Natural killer cell treated with Interleukin-12 subunit alpha and Interleukin-12 subunit beta and Interleukin-15 and Interleukin-18, amount 100 ng/mL, for 72 hours (primary cell): ENCODE results near the gene SSTR5. TPM values are rescaled to one million over a fixed set of nuclear protein-coding genes. Genes with fewer than 3 reads are reported as not detected.

Experiments
- ATAC-seq, 2 donors: fragments of 150-1000 bp; cut with Tn5 transposase in 1 of 2; sonication (Bioruptor Pico), chemical (Tn5 transposase) in 1 of 2; 2 replicates each; pipeline ENCODE4 v1.10.0; 2021
- DNase-seq: peaks from one replicate; pipeline ENCODE4 v3.0.0; 2022; ENCODE audit warnings: low spot score
- H3K27ac Mint-ChIP-seq, 2 donors: 1 replicate in 1 of 2; 2 replicates in 1 of 2; pipeline ENCODE4 v1.8.0; 2022; ENCODE audit warnings: mixed read lengths in 2 of 2, mild to moderate bottlenecking in 1 of 2, moderate library complexity in 1 of 2
- H3K27me3 Mint-ChIP-seq, 2 donors: 1 replicate in 1 of 2; 2 replicates in 1 of 2; pipeline ENCODE4 v1.8.0; 2022; ENCODE audit warnings: mixed read lengths in 2 of 2
- H3K36me3 Mint-ChIP-seq: one replicate; pipeline ENCODE4 v1.8.0; 2022; ENCODE audit warnings: mixed read lengths
- H3K4me1 Mint-ChIP-seq, 2 donors: 1 replicate in 1 of 2; 2 replicates in 1 of 2; pipeline ENCODE4 v1.8.0; 2022; ENCODE audit warnings: low read depth in 2 of 2, mixed read lengths in 2 of 2, mild to moderate bottlenecking in 1 of 2
- H3K4me3 Mint-ChIP-seq: one replicate; pipeline ENCODE4 v1.8.0; 2022; ENCODE audit warnings: mixed read lengths
- H3K9me3 Mint-ChIP-seq: 2 replicates; pipeline ENCODE4 v1.8.0; 2022; ENCODE audit warnings: mixed read lengths
- total RNA-seq, 2 donors: library from RNA; stranded (reverse); gene quantifications; one replicate each; pipeline ENCODE4 v1.2.3, GENCODE V29; 2022

Gene SSTR5
- total RNA-seq, 2 donors from 2014 or later: not detected

DNA sequence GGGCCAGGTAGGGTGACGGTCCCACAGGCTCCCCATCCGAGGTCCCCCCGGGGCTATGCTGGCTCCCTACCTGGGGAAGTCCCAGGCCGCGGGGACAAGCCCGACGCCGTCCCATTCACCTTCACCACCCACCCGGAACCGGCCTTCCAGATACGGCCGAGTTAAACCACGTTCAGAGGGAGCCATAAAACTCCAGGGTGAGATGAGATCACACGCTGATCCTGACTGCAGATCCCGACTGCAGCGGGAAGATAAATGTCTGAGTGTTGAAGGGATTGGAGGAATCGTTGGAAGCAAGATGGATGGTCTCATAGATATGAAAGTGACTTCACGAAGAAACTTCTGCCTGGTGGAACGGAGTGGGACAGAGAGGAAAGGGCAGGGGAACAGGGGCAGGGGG lies 37.1 kb downstream of the SSTR5 start:
- Mint-ChIP-seq H3K4me3 (no peak overlapping the region), H3K27me3 (peaks cover 0 to 6% of the 10 kb centered on the region in 2 donors), H3K27ac (no peak overlapping the region), H3K9me3 (no peaks in the 10 kb centered on the region), H3K36me3 (no peaks in the 10 kb centered on the region), H3K4me1 (no peaks in the 10 kb centered on the region)
- DNase-seq: no peak
- no peak for ATAC-seq

DNA sequence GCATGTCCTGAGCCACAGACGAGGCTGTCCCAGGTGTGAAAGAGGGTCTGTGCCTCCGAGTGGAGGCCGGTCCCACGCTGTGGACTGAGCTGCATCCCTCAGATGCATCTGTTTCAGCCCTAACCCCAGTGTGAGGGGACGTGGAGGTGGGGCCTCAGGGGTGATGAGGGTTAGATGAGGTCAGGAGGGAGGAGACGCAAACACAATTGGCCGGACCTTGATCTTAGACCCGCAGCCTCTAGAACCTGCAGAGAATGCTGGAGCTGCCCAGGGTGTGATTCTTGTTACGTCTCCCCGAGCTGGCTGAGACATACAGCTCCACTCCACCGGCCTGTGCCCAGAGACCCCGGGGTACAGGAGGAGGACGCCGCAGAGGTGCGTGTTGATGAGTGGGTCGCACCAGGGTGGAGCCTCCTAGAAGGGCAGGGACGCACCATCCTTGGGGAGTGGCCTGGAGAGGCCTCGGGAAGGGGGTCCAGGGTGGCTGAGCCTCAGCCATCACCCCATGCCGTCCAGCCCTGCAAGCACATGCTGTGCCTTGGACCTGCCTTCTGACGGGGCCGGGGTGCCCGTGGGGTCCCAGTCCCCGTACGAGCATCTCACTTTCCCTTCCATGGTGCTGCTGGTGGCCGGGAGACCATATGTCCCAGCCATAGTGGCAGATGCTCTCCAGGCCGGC lies 40.1 kb downstream of the SSTR5 start:
- Mint-ChIP-seq H3K27me3 (peaks cover 0 to 6% of the 10 kb centered on the region in 2 donors), H3K4me1 (no peaks in the 10 kb centered on the region), H3K4me3 (no peak overlapping the region), H3K9me3 (no peaks in the 10 kb centered on the region), H3K27ac (no peak overlapping the region), H3K36me3 (no peaks in the 10 kb centered on the region)
- no peak for DNase-seq
- no peak for ATAC-seq

DNA sequence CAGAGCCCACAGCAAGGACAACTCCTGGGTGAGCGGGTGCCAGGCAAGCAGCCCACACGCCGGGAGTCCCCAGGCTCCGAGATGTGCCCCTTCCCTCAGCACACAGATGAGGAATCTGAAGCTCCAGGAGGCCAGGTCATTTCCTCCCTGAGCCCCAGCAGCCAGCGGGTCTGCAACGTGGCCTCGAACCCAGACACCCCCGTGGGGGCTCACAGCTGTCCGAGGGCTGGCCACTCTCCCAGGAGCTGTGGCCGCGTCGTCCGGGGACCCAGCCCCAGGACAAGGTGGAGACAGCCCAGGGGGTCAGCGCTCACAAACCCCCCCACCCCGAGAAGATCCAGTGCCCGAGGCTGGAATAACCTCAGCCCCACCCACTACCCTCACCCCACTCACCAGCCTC lies 40.9 kb downstream of the SSTR5 start:
- H3K27ac Mint-ChIP-seq: no peak overlapping the region
- H3K36me3 Mint-ChIP-seq: no peaks in the 10 kb centered on the region
- no peaks in the 10 kb centered on the region for H3K4me1 Mint-ChIP-seq
- ATAC-seq (no peak), DNase-seq (no peak)
- no peaks in the 10 kb centered on the region for H3K9me3 Mint-ChIP-seq
- no peak overlapping the region for H3K4me3 Mint-ChIP-seq
- H3K27me3 Mint-ChIP-seq: peaks cover 0 to 6% of the 10 kb centered on the region in 2 donors

DNA sequence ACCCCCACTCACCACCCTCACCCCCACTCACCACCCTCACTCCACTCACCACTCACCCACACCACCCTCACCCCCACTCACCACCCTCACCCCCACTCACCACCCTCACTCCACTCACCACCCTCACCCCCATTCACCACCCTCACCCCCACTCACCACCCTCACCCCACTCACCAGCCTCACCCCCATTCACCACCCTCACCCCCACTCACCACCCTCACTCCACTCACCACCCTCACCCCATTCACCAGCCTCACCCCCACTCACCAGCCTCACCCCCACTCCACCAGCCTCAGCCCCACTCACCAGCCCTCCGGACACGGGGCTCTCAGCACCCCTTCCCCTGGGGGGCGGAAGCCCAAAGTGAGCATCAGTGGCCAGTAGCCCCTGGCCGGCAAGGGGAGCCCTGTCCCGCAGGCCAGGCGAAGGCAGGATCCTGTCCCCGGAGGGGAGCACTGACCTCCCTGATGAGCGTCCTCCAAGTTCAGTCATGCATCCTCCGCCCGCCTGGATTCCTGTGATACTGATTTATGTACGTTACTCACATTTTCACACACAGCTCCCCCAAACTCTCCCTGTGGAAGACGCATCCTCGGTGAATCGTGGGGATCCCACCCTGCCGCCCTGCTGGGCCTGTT lies 41.5 kb downstream of the SSTR5 start:
- Mint-ChIP-seq H3K4me1 (no peaks in the 10 kb centered on the region), H3K27me3 (peaks cover 0 to 6% of the 10 kb centered on the region in 2 donors), H3K4me3 (no peak overlapping the region), H3K36me3 (no peaks in the 10 kb centered on the region), H3K27ac (no peak overlapping the region), H3K9me3 (no peaks in the 10 kb centered on the region)
- ATAC-seq: no peak
- DNase-seq: no peak

DNA sequence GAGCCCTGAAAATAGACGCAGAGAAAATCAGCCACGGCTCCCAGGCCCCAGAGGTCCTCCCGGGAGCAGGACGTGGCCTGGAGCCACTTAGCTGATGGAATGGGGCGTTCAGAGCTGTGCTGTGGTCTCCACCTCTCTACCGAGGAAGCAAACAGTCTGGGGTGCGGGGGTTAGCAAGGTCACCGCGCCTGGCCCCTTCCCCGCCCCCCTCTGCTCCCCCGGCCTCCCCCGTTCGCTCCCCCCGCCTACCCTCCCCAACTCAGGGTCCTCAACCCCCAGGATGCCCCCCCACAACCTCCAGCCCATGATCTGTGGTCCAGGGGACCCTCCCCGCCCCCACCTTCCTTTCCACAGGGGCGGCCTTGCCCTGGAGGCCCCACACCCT lies 44.1 kb downstream of the SSTR5 start:
- DNase-seq: no peak
- no peaks in the 10 kb centered on the region for H3K36me3 Mint-ChIP-seq
- ATAC-seq: no peak
- no peak overlapping the region for H3K4me3 Mint-ChIP-seq
- no peaks in the 10 kb centered on the region for H3K4me1 Mint-ChIP-seq
- H3K9me3 Mint-ChIP-seq: no peaks in the 10 kb centered on the region
- H3K27ac Mint-ChIP-seq: no peak overlapping the region
- H3K27me3 Mint-ChIP-seq: no peaks in the 10 kb centered on the region

DNA sequence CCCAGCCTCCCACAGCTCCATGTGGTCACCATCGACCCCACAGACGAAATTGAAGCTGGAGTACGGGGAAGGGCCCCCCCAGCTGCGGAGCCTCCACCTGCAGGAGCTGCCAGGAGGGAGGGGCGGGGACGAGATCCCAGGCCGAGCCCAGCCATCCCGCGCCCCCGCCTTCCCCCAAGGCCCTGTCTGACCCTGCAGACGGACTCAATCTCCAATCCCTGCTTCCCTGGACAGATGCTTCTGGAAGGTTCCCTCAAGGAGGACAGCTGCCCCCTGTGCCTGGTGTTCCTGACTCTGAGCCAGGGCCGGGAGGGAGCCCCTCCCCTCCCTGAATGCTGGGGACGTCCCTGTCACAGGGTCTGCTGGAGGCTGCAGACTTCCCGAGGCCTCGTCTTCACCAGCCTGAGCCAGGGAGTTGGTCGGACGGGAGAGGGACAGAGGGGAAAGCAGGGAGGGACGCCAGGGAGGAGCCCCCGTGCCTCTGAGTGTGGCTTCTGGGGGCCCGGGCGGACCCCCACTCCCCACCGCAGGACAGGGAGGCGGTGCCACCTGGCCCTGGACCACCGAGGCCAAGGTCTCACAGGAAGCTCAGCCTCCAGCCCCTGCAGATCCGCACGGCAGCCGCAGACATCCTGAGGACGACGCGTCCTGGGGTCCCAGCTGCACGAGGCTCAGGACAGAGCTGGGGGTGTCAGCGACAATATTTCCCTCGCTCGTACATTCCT lies 44.8 kb downstream of the SSTR5 start:
- Mint-ChIP-seq H3K27ac (no peak overlapping the region), H3K4me3 (no peak overlapping the region), H3K9me3 (no peaks in the 10 kb centered on the region), H3K27me3 (no peaks in the 10 kb centered on the region), H3K36me3 (no peaks in the 10 kb centered on the region), H3K4me1 (no peaks in the 10 kb centered on the region)
- no peak for ATAC-seq
- no peak for DNase-seq

DNA sequence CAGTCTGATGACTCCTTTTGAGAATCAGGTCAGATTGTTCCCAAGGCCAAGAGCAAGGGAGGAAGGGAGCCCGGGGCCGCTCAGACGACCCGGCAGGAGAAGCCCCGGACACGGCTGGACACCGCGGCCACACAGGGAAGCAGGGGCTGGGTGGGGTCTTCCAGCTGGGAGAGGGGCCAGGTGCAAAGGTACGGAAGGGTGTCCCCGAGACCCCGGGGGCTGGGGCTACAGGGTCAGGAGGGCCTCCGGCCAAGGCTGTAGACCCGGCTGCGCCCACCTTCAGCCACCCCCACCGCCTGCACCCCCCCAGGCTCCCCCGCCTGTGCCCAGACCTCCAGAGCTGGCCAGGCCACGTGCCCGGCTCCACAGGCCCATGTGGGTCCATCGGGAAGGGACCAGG lies 45.4 kb downstream of the SSTR5 start:
- no peak for DNase-seq
- Mint-ChIP-seq H3K4me3 (no peak overlapping the region), H3K4me1 (no peaks in the 10 kb centered on the region), H3K27ac (no peak overlapping the region), H3K9me3 (no peaks in the 10 kb centered on the region), H3K27me3 (no peaks in the 10 kb centered on the region), H3K36me3 (no peaks in the 10 kb centered on the region)
- no peak for ATAC-seq

DNA sequence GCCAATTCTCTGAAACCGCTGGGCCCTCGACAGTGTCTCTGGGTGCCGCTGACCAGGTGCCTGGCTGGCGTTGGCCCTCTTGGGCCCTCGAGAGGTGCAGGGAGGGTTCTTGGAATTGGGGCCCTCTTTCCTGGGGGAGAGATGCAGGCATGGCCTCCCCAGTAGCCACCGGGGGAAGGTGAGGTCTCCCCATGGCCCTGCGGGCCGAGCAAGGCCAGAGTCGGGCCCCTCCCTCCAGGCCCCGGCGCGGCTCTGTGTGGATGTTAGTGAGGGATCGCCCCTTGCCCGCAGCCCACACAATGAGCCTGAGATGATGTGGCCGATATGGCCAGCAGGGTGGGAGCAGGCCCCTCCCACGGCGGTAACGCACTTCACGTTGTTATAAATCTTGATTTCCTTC lies 46.6 kb downstream of the SSTR5 start:
- Mint-ChIP-seq H3K9me3 (no peaks in the 10 kb centered on the region), H3K27me3 (no peaks in the 10 kb centered on the region), H3K4me3 (no peak overlapping the region), H3K27ac (no peak overlapping the region), H3K4me1 (no peaks in the 10 kb centered on the region), H3K36me3 (no peaks in the 10 kb centered on the region)
- no peak for ATAC-seq
- DNase-seq: no peak

DNA sequence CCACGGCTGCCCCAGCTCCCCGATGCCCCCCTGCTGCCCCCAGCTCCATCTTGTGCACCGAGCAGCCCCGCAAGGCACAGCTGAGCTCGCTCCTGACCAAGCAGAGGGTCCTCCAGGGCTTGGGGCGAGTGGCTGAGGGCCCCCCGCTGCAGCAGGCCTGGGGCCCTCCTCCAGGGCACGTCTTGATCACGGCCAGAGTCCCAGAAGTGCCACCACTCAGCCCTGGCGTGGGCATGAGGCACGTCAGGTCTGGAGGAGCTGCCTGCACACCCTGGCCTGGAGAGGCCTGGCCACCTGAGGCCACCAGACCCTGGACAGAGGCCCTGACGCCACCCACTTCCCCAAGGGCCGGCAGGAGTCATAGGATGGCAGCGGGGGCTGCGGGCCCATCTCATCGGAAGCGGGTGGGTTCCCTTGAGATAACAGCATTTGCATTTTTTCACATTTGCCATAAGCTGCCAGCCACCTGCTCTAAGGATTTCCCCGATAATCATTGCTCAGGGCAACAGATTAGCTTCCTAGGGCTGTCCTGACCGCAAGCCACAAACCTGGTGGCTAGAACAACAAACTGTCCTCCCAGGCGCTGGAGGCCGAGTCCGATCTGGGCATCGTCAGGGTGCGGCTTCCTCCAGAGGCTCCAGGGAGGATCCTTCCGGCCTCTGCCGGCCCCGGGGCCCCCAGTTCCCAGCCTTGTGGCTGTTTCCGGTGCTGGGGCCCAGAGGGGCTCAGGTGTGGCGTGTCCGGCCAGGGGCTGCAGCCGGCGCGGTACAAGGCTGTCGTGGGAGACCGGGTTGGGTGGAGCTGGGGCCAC lies 47.4 kb downstream of the SSTR5 start:
- Mint-ChIP-seq H3K4me3 (no peak overlapping the region), H3K27ac (no peak overlapping the region), H3K4me1 (no peaks in the 10 kb centered on the region), H3K27me3 (no peaks in the 10 kb centered on the region), H3K36me3 (no peaks in the 10 kb centered on the region), H3K9me3 (no peaks in the 10 kb centered on the region)
- no peak for ATAC-seq
- no peak for DNase-seq

DNA sequence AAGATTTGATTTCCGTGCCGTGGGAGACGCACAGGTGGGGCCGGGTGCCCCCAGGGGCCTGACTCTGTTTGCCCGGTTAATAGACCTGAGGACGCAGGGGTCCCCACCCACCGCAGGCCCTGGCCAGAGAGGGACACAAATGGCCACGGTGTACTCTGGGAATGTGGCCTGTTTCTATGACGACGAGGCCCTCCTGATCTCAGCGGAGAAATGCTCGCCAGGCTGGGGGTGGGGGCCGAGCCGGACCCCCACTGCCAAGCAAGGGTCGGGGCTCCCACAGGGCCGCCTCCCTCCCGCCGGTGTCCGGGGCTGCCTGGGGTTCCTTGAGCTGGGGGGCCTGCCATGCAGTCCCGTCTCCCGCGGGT lies 48.0 kb downstream of the SSTR5 start:
- H3K4me3 Mint-ChIP-seq: no peak overlapping the region
- H3K27ac Mint-ChIP-seq: no peak overlapping the region
- DNase-seq (no peak), ATAC-seq (no peak)
- H3K9me3 Mint-ChIP-seq: no peaks in the 10 kb centered on the region
- no peaks in the 10 kb centered on the region for H3K4me1 Mint-ChIP-seq
- H3K36me3 Mint-ChIP-seq: no peaks in the 10 kb centered on the region
- H3K27me3 Mint-ChIP-seq: no peaks in the 10 kb centered on the region

DNA sequence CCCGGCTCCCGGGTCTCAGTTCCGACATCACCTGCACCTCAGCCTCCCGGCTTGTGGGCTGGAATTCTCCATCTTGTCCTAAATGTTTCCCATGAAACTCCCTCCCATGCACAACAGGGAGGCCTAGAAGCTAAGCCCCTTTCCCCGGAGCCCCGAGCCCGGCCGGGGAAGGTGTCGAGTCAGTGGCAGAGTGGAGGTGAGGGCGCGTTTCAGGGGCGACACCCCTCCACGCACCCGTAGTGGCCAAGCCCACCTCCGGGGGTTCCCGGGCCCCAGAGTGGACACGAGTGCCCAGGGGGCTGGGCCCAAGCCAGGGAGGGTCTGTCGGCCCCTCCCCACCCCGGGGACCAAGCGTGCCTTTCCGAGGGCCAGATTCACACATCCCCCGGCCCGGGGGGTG lies 48.5 kb downstream of the SSTR5 start:
- Mint-ChIP-seq H3K27me3 (no peaks in the 10 kb centered on the region), H3K4me3 (no peak overlapping the region), H3K9me3 (no peaks in the 10 kb centered on the region), H3K4me1 (no peaks in the 10 kb centered on the region), H3K36me3 (no peaks in the 10 kb centered on the region), H3K27ac (no peak overlapping the region)
- DNase-seq: no peak
- ATAC-seq: no peak

DNA sequence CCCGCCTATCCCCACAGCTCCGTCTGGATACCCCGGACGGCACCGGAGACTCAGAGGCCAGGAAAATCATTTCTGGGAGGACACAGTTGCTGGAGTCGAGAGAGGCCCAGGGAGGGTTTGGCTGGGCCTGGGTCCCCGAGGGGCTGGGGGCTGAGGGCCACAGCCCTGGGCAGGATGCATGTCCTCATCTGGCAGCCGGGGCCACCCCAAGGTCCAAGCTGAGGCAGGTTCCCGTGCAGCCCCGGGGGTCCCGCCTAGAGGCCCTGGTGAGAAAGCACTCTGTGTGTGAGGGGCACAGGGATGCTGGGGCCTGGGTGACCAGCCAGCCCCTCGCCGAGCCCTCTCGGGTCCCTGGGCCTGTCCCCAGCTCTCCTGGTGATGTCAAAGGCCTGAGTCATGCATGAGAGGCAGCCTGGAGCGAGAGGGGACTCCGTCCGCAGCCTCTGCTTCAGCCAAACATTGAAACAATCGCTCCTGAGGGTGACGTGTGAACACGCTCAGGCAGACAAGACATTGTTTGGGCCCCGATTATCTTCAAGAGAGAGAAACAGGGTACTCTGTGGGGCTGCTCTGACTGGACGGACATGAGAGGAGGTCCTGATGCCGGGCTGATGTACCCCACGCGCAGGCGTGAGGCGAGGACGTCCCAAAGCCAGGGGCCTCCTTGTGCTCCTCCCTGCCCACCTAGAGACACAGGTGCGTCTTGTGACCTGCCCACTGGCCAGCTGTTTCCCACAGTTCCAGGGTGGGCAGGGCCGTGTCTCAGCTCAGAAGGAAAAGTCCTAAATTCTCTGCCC lies 49.3 kb downstream of the SSTR5 start:
- ATAC-seq (no peak), DNase-seq (no peak)
- Mint-ChIP-seq H3K4me1 (no peaks in the 10 kb centered on the region), H3K27ac (no peak overlapping the region), H3K9me3 (no peaks in the 10 kb centered on the region), H3K27me3 (no peaks in the 10 kb centered on the region), H3K4me3 (no peak overlapping the region), H3K36me3 (no peaks in the 10 kb centered on the region)

DNA sequence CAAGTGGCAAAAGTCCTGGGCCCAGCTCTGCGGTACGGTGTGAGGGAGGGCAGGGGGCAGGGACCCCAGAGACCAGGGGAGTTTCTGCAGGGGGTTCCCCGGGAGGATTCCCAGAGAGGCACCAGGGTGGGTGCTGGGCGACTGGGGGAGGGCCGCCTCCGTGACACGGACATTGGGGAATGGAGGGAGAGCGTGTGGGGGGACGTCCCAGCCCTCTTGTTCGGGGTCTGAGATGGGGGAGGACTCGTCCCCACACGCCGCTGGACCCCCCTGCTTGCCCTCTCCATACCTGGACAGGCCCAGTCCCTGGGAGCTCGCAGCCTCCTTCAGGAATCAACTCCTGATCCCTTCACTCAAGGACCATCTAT lies 49.8 kb downstream of the SSTR5 start:
- Mint-ChIP-seq H3K4me3 (no peak overlapping the region), H3K4me1 (no peaks in the 10 kb centered on the region), H3K27me3 (no peaks in the 10 kb centered on the region), H3K36me3 (no peaks in the 10 kb centered on the region), H3K9me3 (no peaks in the 10 kb centered on the region), H3K27ac (no peak overlapping the region)
- no peak for ATAC-seq
- DNase-seq: no peak
